ENCODE measurements around the gene OR4D9. TPM values are rescaled to one million over a fixed set of nuclear protein-coding genes. Genes with fewer than 3 reads are reported as not detected.

The OR4D9 gene
- total and polyA plus RNA-seq, 2 of the 8 experiments (the other 6 are each of a cell fraction or from before 2014, with no cell fraction given), result not detected

DNA sequence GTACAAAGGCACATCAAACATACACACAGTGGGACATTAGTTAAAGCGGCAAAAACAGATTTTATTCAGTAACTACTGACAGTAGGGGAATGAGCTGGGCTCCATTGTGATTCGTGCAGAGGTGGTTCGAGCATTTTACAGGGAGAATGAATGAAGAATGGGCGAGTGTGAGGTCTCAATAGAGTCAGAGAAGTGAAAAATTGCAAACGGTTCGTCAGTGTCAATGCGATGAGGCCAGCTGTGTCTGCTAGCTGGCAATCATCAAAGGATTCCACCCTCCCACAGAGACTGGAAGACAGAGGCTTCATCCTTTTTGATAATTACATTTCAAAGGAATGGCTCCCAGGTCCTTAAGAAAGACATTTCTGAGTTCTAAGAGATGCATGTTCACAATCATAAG lies 17.4 kb downstream of the OR4D9 start:
- Histone ChIP-seq H4K8ac (ENCODE audit: extremely low read depth, insufficient read depth, low read length) (no peak overlapping the region), H3K79me2 (ENCODE audit: control insufficient read depth in 1 of 2, insufficient read depth in 2 of 2, low read length in 2 of 2) (no peaks in the 10 kb centered on the region), H3K4ac (replicated peaks; ENCODE audit: insufficient read length, low read depth, low read length) (no peak overlapping the region), H3K4me2 (ENCODE audit: insufficient read depth in 1 of 2, low read depth in 2 of 2, low read length in 2 of 2) (peak overlapping the region; percentile 24 to 44; a peak in 2 of 4 replicates), H2BK15ac (ENCODE audit: low read length) (no peak overlapping the region), H4K5ac (ENCODE audit: insufficient read length, low read depth, low read length) (no peak overlapping the region), H3K27ac (ENCODE audit: low read depth, low read length) (no peak overlapping the region), H2BK12ac (ENCODE audit: low read depth, low read length) (no peak overlapping the region), H2BK20ac (ENCODE audit: low read length) (no peak overlapping the region), H3K9ac (replicated peaks in 1 of 4; ENCODE audit: extremely low read depth in 1 of 4, low read depth in 3 of 4, low read length in 3 of 4) (no peak overlapping the region), H3K56ac (replicated peaks; ENCODE audit: insufficient read length, low read depth, low read length) (no peak overlapping the region), H3K27me3 (replicated peaks in 1 of 4; ENCODE audit: control insufficient read depth in 3 of 4, extremely low read depth in 1 of 4, insufficient read depth in 3 of 4, low read length in 3 of 4) (no peaks in the 10 kb centered on the region), H3K23me2 (ENCODE audit: low read depth, low read length) (no peaks in the 10 kb centered on the region), H3K36me3 (ENCODE audit: control insufficient read depth in 2 of 4, insufficient read depth in 4 of 4, low read length in 3 of 4) (no peaks in the 10 kb centered on the region), H2BK5ac (ENCODE audit: low read depth, low read length) (no peak overlapping the region), H4K91ac (replicated peaks; ENCODE audit: insufficient read length, low read length) (no peak overlapping the region), H3K4me1 (replicated peaks in 1 of 4; ENCODE audit: control insufficient read depth in 3 of 4, insufficient read depth in 4 of 4, low read length in 3 of 4) (peaks cover 4 to 16% (median 12%) of the 10 kb centered on the region in 4 experiments; a peak in 4 of 7 replicates), H3K9me3 (ENCODE audit: insufficient read depth in 2 of 2, low read depth in 1 of 2, low read length in 1 of 2) (no peaks in the 10 kb centered on the region), H2BK120ac (replicated peaks; ENCODE audit: low read depth, low read length) (no peak overlapping the region), H3K18ac (ENCODE audit: extremely low read depth, low read length) (no peak overlapping the region), H2AK5ac (ENCODE audit: low read depth, low read length) (no peak overlapping the region), H2AFZ (ENCODE audit: low read length) (peak overlapping the region; percentile 14; the same call in 1 of the 2 replicates), H3K79me1 (ENCODE audit: low read depth, low read length) (no peaks in the 10 kb centered on the region), H4K20me1 (replicated peaks in 1 of 2; ENCODE audit: control insufficient read depth in 1 of 2, insufficient read depth in 2 of 2, low read length in 2 of 2) (no peaks in the 10 kb centered on the region), H3K4me3 (ENCODE audit: extremely low read depth in 1 of 4, insufficient read depth in 2 of 4, low read depth in 3 of 4, low read length in 4 of 4) (no peak overlapping the region), H3K23ac (ENCODE audit: insufficient read length) (no peak overlapping the region), H3K14ac (ENCODE audit: insufficient read length) (no peak overlapping the region)
- FAIRE-seq (peak; percentile 72), DNase-seq (ENCODE audit: low read depth in 1 of 2, low spot score in 2 of 2) (no peak)
- ChIA-PET POLR2A (ENCODE audit: partially characterized antibody) (no interaction called here), CTCF (ENCODE audit: partially characterized antibody) (interaction anchor here (1.1 to 2.1 kb wide), 4 partner anchors 8 to 226 kb away, joined by 3 to 8 read pairs (median 3); partner anchors contain the start of gene STX3)
- 54% methylated on average over 7 of the region's 7 CpGs; no CpG with 5 or more reads in 1 of the 2 experiments for WGBS, 2 experiments (ENCODE audit: extremely low coverage in 1 of 2, insufficient coverage in 1 of 2, insufficient read length in 1 of 2, insufficient replicate concordance in 2 of 2, low coverage in 1 of 2, low lambda C conversion rate in 2 of 2, missing lambda C conversion rate in 1 of 2)
- no peak for TF ChIP-seq JUND (IDR thresholded peaks at IDR 0.05; ENCODE audit: low read length)
- TF ChIP-seq TAF1 (IDR thresholded peaks at IDR 0.05; ENCODE audit: low read depth, low read length), result no peak
- TF ChIP-seq RNF2 (IDR thresholded peaks at IDR 0.05; ENCODE audit: borderline replicate concordance, low read depth, low read length, missing control alignments, poor library complexity, severe bottlenecking), result no peak
- TF ChIP-seq SP1 (IDR thresholded peaks at IDR 0.05; ENCODE audit: low read depth, low read length), result no peak
- TF ChIP-seq, protein P1, sequence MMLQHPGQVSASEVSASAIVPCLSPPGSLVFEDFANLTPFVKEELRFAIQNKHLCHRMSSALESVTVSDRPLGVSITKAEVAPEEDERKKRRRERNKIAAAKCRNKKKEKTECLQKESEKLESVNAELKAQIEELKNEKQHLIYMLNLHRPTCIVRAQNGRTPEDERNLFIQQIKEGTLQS (IDR thresholded peaks at IDR 0.05; ENCODE audit: insufficient read depth, low read depth, low read length), result no peak
- TF ChIP-seq GTF2F1 (IDR thresholded peaks at IDR 0.05; ENCODE audit: borderline replicate concordance, low read depth, low read length), result no peak
- TF ChIP-seq GABPA (IDR thresholded peaks at IDR 0.05; ENCODE audit: borderline replicate concordance, insufficient read depth, low read length), result no peak
- no peak for TF ChIP-seq MAFK (IDR thresholded peaks at IDR 0.05; ENCODE audit: low read depth, low read length)
- no peak for TF ChIP-seq CREB1 (IDR thresholded peaks at IDR 0.05)
- no peak for TF ChIP-seq TEAD4 (IDR thresholded peaks at IDR 0.05; ENCODE audit: low read depth, low read length)
- no peak for TF ChIP-seq KDM4A (IDR thresholded peaks at IDR 0.05; ENCODE audit: low read depth, low read length, severe bottlenecking)
- TF ChIP-seq CBX8 (IDR thresholded peaks at IDR 0.05; ENCODE audit: borderline replicate concordance, low read depth, low read length), result no peak
- no peak for TF ChIP-seq SP2 (IDR thresholded peaks at IDR 0.05; ENCODE audit: low read length)
- no peak for TF ChIP-seq CTBP2 (IDR thresholded peaks at IDR 0.05; ENCODE audit: borderline replicate concordance, insufficient read depth, insufficient read length, low read length)

All from H1 (cell line).